K562 (cell line): Measurements from ENCODE around the gene SMC6.

Experiments used
- CREB1 ChIP-seq, 2 experiments: sonication (generic) in 1 of 2; formaldehyde crosslinking in 1 of 2; IDR thresholded peaks; 2 replicates each; pipeline versions ENCODE4 v1.6.1 to v1.8.0; 2012 to 2022; ENCODE audit warnings: inconsistent platforms in 1 of 2, mild to moderate bottlenecking in 1 of 2, missing genetic modification reagents in 1 of 2, moderate library complexity in 1 of 2
- CREM ChIP-seq: IDR thresholded peaks from 2 replicates; pipeline ENCODE4 v1.6.1; 2014; ENCODE audit warnings: antibody characterized with exemption, low read depth
- CTCF ChIP-seq, 3 experiments: IDR thresholded peaks in 2 of 3; conservative IDR thresholded peaks in 1 of 3; 2 replicates each; pipeline ENCODE4 v1.5.1; 2011 to 2012; ENCODE audit warnings: low read length in 3 of 3, mild to moderate bottlenecking in 3 of 3, control low read depth in 2 of 3, improper control_type of control experiment in 1 of 3, inconsistent platforms in 1 of 3, low read depth in 1 of 3, mixed read lengths in 1 of 3, moderate library complexity in 1 of 3; ENCODE audit not compliant: insufficient read depth in 2 of 3
- HDAC2 ChIP-seq: fragments of 450-650 bp; IDR thresholded peaks from 2 replicates; pipeline ENCODE4 v1.6.1; 2016; ENCODE audit warnings: mild to moderate bottlenecking
- KDM5B ChIP-seq: fragments of 200-600 bp; sonication (generic); IDR thresholded peaks from 2 replicates; pipeline ENCODE4 v1.6.1; 2012; ENCODE audit warnings: low read depth, mild to moderate bottlenecking, moderate library complexity, low read length, control low read depth, inconsistent platforms; ENCODE audit not compliant: insufficient replicate concordance
- NFRKB ChIP-seq: fragments of 450-650 bp; IDR thresholded peaks from 2 replicates; pipeline ENCODE4 v1.6.1; 2016; ENCODE audit warnings: low read depth
- PBX2 ChIP-seq, 2 experiments: IDR thresholded peaks in 1 of 2; conservative IDR thresholded peaks in 1 of 2; 2 replicates each; pipeline ENCODE4 v1.6.1; 2016; ENCODE audit warnings: low read depth in 2 of 2, mild to moderate bottlenecking in 1 of 2, missing compliant biosample characterization in 1 of 2, missing genetic modification characterization in 1 of 2, moderate library complexity in 1 of 2
- POLR2AphosphoS2 ChIP-seq: IDR thresholded peaks from 2 replicates; pipeline ENCODE4 v1.6.1; 2012; ENCODE audit warnings: low read length, improper control_type of control experiment
- POLR2G ChIP-seq: fragments of 200-400 bp; formaldehyde crosslinking; IDR thresholded peaks from 2 replicates; pipeline ENCODE4 v1.6.1; 2017; ENCODE audit warnings: low read depth, mild to moderate bottlenecking, antibody characterized with exemption, low read length, moderate library complexity
- TBP ChIP-seq: optimal IDR thresholded peaks from 2 replicates; pipeline ENCODE3; 2011; ENCODE audit warnings: low read depth, low read length, improper control_type of control experiment
- TEAD4 ChIP-seq, 2 experiments: sonication (generic) in 1 of 2; formaldehyde crosslinking in 1 of 2; IDR thresholded peaks; 2 replicates each; pipeline versions ENCODE4 v1.6.1 to v1.8.0; 2012 to 2022; ENCODE audit warnings: borderline replicate concordance in 1 of 2, inconsistent platforms in 1 of 2, low read length in 1 of 2, mild to moderate bottlenecking in 1 of 2, missing genetic modification reagents in 1 of 2
- ZBTB33 ChIP-seq: sonication (generic); formaldehyde crosslinking; IDR thresholded peaks from 2 replicates; pipeline ENCODE4 v1.8.1; 2023; ENCODE audit warnings: mild to moderate bottlenecking, missing genetic modification reagents
- ZNF121 ChIP-seq: sonication (generic); formaldehyde crosslinking; conservative IDR thresholded peaks from 2 replicates; pipeline ENCODE4 v1.8.0; 2022; ENCODE audit warnings: missing genetic modification reagents
- ZNF609 ChIP-seq: sonication (generic); formaldehyde crosslinking; IDR thresholded peaks from 2 replicates; pipeline ENCODE4 v1.8.1; 2023; ENCODE audit warnings: missing genetic modification reagents, mild to moderate bottlenecking, borderline replicate concordance

GRCh38 chr2:17713291-17713690, 40.3 kb downstream of the SMC6 start:
- TF ChIP-seq NFRKB (no peak), ZBTB33 (CRISPR knock-in tag) (no peak), CREB1 (IDR thresholded peaks at IDR 0.05) (no peak), CREB1 (CRISPR knock-in tag; IDR thresholded peaks at IDR 0.05) (no peak), KDM5B (no peak), HDAC2 (no peak), ZNF609 (CRISPR knock-in tag) (no peak), CTCF (IDR thresholded peaks at IDR 0.05 in 2 of 3, conservative IDR thresholded peaks at IDR 0.05 in 1 of 3; ENCODE audit: insufficient read depth in 2 of 3, low read depth in 1 of 3, low read length in 3 of 3) (no peak), TEAD4 (IDR thresholded peaks at IDR 0.05; ENCODE audit: low read length) (no peak), TEAD4 (CRISPR knock-in tag; IDR thresholded peaks at IDR 0.05; ENCODE audit: borderline replicate concordance) (no peak), POLR2G (no peak), PBX2 (CRISPR knock-in tag; IDR thresholded peaks at IDR 0.05; ENCODE audit: low read depth) (no peak), PBX2 (tag; conservative IDR thresholded peaks at IDR 0.05; ENCODE audit: low read depth) (no peak), ZNF121 (CRISPR knock-in tag) (no peak), CREM (no peak), TBP (no peak), POLR2AphosphoS2 (no peak)
